Loucy (cell line): ENCODE results near the gene COL4A4.

Source experiments
- H2AFZ ChIP-seq: fragments of 200-600 bp; sonication (generic); 2 replicates; pipeline ENCODE4 v1.6.0; 2016; ENCODE audit warnings: antibody characterized with exemption, mild to moderate bottlenecking, low read length, moderate library complexity
- H3F3A ChIP-seq: fragments of 200-600 bp; 2 replicates; pipeline ENCODE4 v1.6.0; 2016; ENCODE audit warnings: antibody characterized with exemption, low read depth, mild to moderate bottlenecking
- H3K27me3 ChIP-seq: fragments of 200-600 bp; sonication (generic); 2 replicates; pipeline ENCODE4 v1.6.1; 2014; ENCODE audit warnings: low read length, mild to moderate bottlenecking; ENCODE audit not compliant: insufficient read depth, poor library complexity, severe bottlenecking
- H3K36me3 ChIP-seq: fragments of 200-600 bp; sonication (generic); 2 replicates; pipeline ENCODE4 v1.6.1; 2016; ENCODE audit warnings: low read length; ENCODE audit not compliant: insufficient read depth
- H3K4me1 ChIP-seq: fragments of 200-600 bp; sonication (generic); 2 replicates; pipeline ENCODE4 v1.5.1; 2014; ENCODE audit warnings: low read length, mild to moderate bottlenecking; ENCODE audit not compliant: insufficient read depth, poor library complexity, severe bottlenecking
- H3K4me2 ChIP-seq: fragments of 200-600 bp; sonication (generic); 2 replicates; pipeline ENCODE4 v1.6.0; 2014; ENCODE audit warnings: antibody characterized with exemption, low read length, low read depth, mild to moderate bottlenecking; ENCODE audit not compliant: poor library complexity, severe bottlenecking
- H3K4me3 ChIP-seq: fragments of 200-600 bp; sonication (generic); 2 replicates; pipeline ENCODE4 v1.5.1; 2014; ENCODE audit warnings: low read length, mild to moderate bottlenecking, mixed read lengths; ENCODE audit not compliant: poor library complexity, severe bottlenecking
- H3K79me2 ChIP-seq: fragments of 200-600 bp; sonication (generic); 2 replicates; pipeline ENCODE4 v1.6.1; 2014; ENCODE audit warnings: low read length; ENCODE audit not compliant: insufficient read depth
- H3K9ac ChIP-seq: fragments of 200-600 bp; sonication (generic); 2 replicates; pipeline ENCODE4 v1.6.0; 2014; ENCODE audit warnings: mild to moderate bottlenecking, low read depth, low read length, moderate library complexity; ENCODE audit not compliant: poor library complexity, severe bottlenecking
- H3K9me2 ChIP-seq: fragments of 200-600 bp; sonication (generic); replicated peaks from 2 replicates; pipeline ENCODE4 v1.6.1; 2016; ENCODE audit warnings: low read depth, low read length, mixed read lengths
- H3K9me3 ChIP-seq: fragments of 200-600 bp; sonication (generic); 2 replicates; pipeline ENCODE4 v1.6.1; 2014; ENCODE audit warnings: mild to moderate bottlenecking, antibody characterized with exemption, low read length, low read depth; ENCODE audit not compliant: insufficient read depth
- H4K20me1 ChIP-seq: fragments of 200-600 bp; sonication (generic); 2 replicates; pipeline ENCODE4 v1.6.0; 2014; ENCODE audit warnings: antibody characterized with exemption, low read length, mild to moderate bottlenecking; ENCODE audit not compliant: insufficient read depth, poor library complexity, severe bottlenecking
- CTCF ChIP-seq: fragments of 200-600 bp; sonication (generic); conservative IDR thresholded peaks from 2 replicates; pipeline ENCODE4 v1.5.1; 2014; ENCODE audit warnings: mild to moderate bottlenecking, antibody characterized with exemption, low read length
- EZH2phosphoT487 ChIP-seq: fragments of 200-600 bp; IDR thresholded peaks from 2 replicates; pipeline ENCODE4 v1.6.1; 2018; ENCODE audit warnings: antibody characterized with exemption, mild to moderate bottlenecking, moderate library complexity, borderline replicate concordance

The COL4A4 gene

GRCh38 chr2:226970362-226970761, 193.6 kb downstream of the COL4A4 start:
- H2AFZ ChIP-seq: no peak overlapping the region

GRCh38 chr2:226969417-226970080, 194.5 kb downstream of the COL4A4 start:
- TF ChIP-seq EZH2phosphoT487 (no peak), CTCF (no peak)
- H3K4me2 ChIP-seq: peak overlapping the region; percentile 23
- peak overlapping the region; percentile 18 for H3K9ac ChIP-seq

More at GRCh38 chr2:226970362-226970761, 193.6 kb downstream of the COL4A4 start:
- peak overlapping the region; percentile 18 for H3K9ac ChIP-seq
- H3K36me3 ChIP-seq: no peaks in the 10 kb centered on the region
- no peaks in the 10 kb centered on the region for H3K9me3 ChIP-seq
- H3K4me1 ChIP-seq: peaks cover 42% of the 10 kb centered on the region
- no peaks in the 10 kb centered on the region for H3F3A ChIP-seq
- H3K4me2 ChIP-seq: peak overlapping the region; percentile 23
- no peaks in the 10 kb centered on the region for H4K20me1 ChIP-seq
- H3K27me3 ChIP-seq: no peaks in the 10 kb centered on the region
- no peaks in the 10 kb centered on the region for H3K79me2 ChIP-seq
- no peak overlapping the region for H3K4me3 ChIP-seq
- no peak for TF ChIP-seq EZH2phosphoT487
- TF ChIP-seq CTCF: no peak
- H3K9me2 ChIP-seq: no peaks in the 10 kb centered on the region

GRCh38 chr2:226965376-226965775, 198.6 kb downstream of the COL4A4 start:
- Histone ChIP-seq H3K9me2 (no peaks in the 10 kb centered on the region), H3K27me3 (no peaks in the 10 kb centered on the region), H3F3A (no peaks in the 10 kb centered on the region), H3K9ac (no peak overlapping the region), H3K9me3 (no peaks in the 10 kb centered on the region), H3K4me1 (peaks cover 10% of the 10 kb centered on the region), H3K36me3 (no peaks in the 10 kb centered on the region), H3K4me3 (no peak overlapping the region), H4K20me1 (no peaks in the 10 kb centered on the region), H2AFZ (no peak overlapping the region), H3K4me2 (no peak overlapping the region), H3K79me2 (no peaks in the 10 kb centered on the region)
- TF ChIP-seq EZH2phosphoT487 (no peak), CTCF (no peak)

More at GRCh38 chr2:226969417-226970080, 194.5 kb downstream of the COL4A4 start:
- no peaks in the 10 kb centered on the region for H3K79me2 ChIP-seq
- H3K4me3 ChIP-seq: no peak overlapping the region
- H4K20me1 ChIP-seq: no peaks in the 10 kb centered on the region
- no peaks in the 10 kb centered on the region for H3F3A ChIP-seq
- peaks cover 39% of the 10 kb centered on the region for H3K4me1 ChIP-seq
- no peaks in the 10 kb centered on the region for H3K9me3 ChIP-seq
- no peaks in the 10 kb centered on the region for H3K9me2 ChIP-seq
- H3K36me3 ChIP-seq: no peaks in the 10 kb centered on the region
- no peaks in the 10 kb centered on the region for H3K27me3 ChIP-seq
- H2AFZ ChIP-seq: no peak overlapping the region
